Smooth muscle cell (in vitro differentiated cells): Measurements from ENCODE around the gene DNAH17. TPM values are rescaled to one million over a fixed set of nuclear protein-coding genes. Genes with fewer than 3 reads are reported as not detected.

Experiments
- polyA plus RNA-seq: library from polyadenylated mRNA; unstranded; fragments of >200 nt; fragmentation: Nextera tagmentation; extraction: Ambion mirVana; gene quantifications from 2 replicates; pipeline ENCODE4 v1.2.1, GENCODE V29; 2016
- small RNA-seq: library from RNA; depleted of rRNA; stranded (forward); fragments of <200 nt; gene quantifications from one replicate; pipeline ENCODE3, GENCODE V24; 2014
- total RNA-seq: library from RNA; depleted of rRNA; stranded (reverse); fragments of >200 nt; gene quantifications from 2 replicates; pipeline ENCODE4 v1.2.3, GENCODE V29; 2014

Gene DNAH17
- total and polyA plus RNA-seq, 2 experiments from 2014 or later: 0.18 to 0.98 TPM

Small RNA genes within 50 kb of the gene (small RNA-seq; reads per million reads assigned to genes)
- gene RF00415 (not detected), gene RN7SL454P (not detected)

Other genes with a start within 250 kb of the DNAH17 start
- 116 and 172 TPM in 2 replicates for gene SOCS3, start 217.3 kb downstream of the DNAH17 start, total RNA-seq
- 201 and 310 TPM in 2 replicates for gene SOCS3, start 217.3 kb downstream of the DNAH17 start, polyA plus RNA-seq
- 29.5 and 29.9 TPM in 2 replicates for gene PGS1, start 198.7 kb downstream of the DNAH17 start, total RNA-seq
- 22.6 and 37.8 TPM in 2 replicates for gene PGS1, start 198.7 kb downstream of the DNAH17 start, polyA plus RNA-seq
- 17.4 and 19.3 TPM in 2 replicates for gene CYTH1, start 204.9 kb upstream of the DNAH17 start, total RNA-seq
- gene CYTH1, start 204.9 kb upstream of the DNAH17 start, polyA plus RNA-seq: 14.1 and 26.9 TPM in 2 replicates